Sigmoid colon (tissue), 7 donors: ENCODE data around the gene UNC45B. TPM values are rescaled to one million over a fixed set of nuclear protein-coding genes. Genes with fewer than 3 reads are reported as not detected.
"Not testable (repeated sequence)": the region's sequence is repeated elsewhere in the genome, so short reads cannot be mapped to it uniquely, and the experiment has no call there.

Experiments
- DNase-seq: peaks from one replicate; pipeline ENCODE4 v3.0.0-alpha.2; 2019
- H3K27ac ChIP-seq, 4 donors: fragments of 200-600 bp; sonication (generic); one replicate each; pipeline ENCODE4 v1.5.1; 2016 to 2019; ENCODE audit warnings: mild to moderate bottlenecking in 1 of 4
- H3K27me3 ChIP-seq, 3 donors: fragments of 200-600 bp; sonication (generic); one replicate each; pipeline ENCODE4 v1.5.1; 2019; ENCODE audit warnings: mild to moderate bottlenecking in 1 of 3
- H3K36me3 ChIP-seq, 4 donors: fragments of 200-600 bp; sonication (generic); one replicate each; pipeline ENCODE4 v1.5.1; 2016 to 2019
- H3K4me1 ChIP-seq, 4 donors: fragments of 200-600 bp; sonication (generic); one replicate each; pipeline ENCODE4 v1.5.1; 2017 to 2019
- H3K4me3 ChIP-seq, 4 donors: fragments of 200-600 bp; sonication (generic); one replicate each; pipeline ENCODE4 v1.5.1; 2017 to 2019; ENCODE audit warnings: mild to moderate bottlenecking in 2 of 4, moderate library complexity in 1 of 4
- H3K9me3 ChIP-seq, 4 donors: fragments of 200-600 bp in 3 of 4; sonication (generic) in 3 of 4; one replicate each; pipeline versions ENCODE4 v1.5.1 to v1.6.1; 2013 to 2019
- CTCF ChIP-seq, 4 experiments: fragments of 450-650 bp in 3 of 4; fragments of 200-600 bp in 1 of 4; IDR thresholded peaks; one replicate each; pipeline ENCODE4 v1.5.1; 2016 to 2019; ENCODE audit warnings: antibody characterized with exemption in 4 of 4, mild to moderate bottlenecking in 3 of 4, moderate library complexity in 2 of 4
- EP300 ChIP-seq, 4 donors: sonication (generic); formaldehyde crosslinking; IDR thresholded peaks; one replicate each; pipeline ENCODE4 v1.6.1; 2017; ENCODE audit warnings: antibody characterized with exemption in 4 of 4
- POLR2A ChIP-seq, 2 donors: fragments of 450-650 bp; IDR thresholded peaks; one replicate each; pipeline ENCODE4 v1.6.1; 2016; ENCODE audit warnings: antibody characterized with exemption in 2 of 2, mild to moderate bottlenecking in 2 of 2, moderate library complexity in 2 of 2
- POLR2AphosphoS5 ChIP-seq, 4 donors: sonication (generic); formaldehyde crosslinking; IDR thresholded peaks; one replicate each; pipeline ENCODE4 v1.6.1; 2017; ENCODE audit warnings: antibody characterized with exemption in 4 of 4
- WGBS, 2 donors: extraction: QIAGEN DNeasy Blood & Tissue Kit; methylation state at CpG; one replicate each; pipeline ENCODE4 v1.1.7; 2013; 5-methylcytosine and 5-hydroxymethylcytosine counted together
- intact Hi-C: fragments of 100-400 bp; cut with DNase I; formaldehyde crosslinking; loops from one replicate; pipeline ENCODE4 v1.15.1; 2023
- polyA plus RNA-seq, 3 donors: library from polyadenylated mRNA; stranded (reverse); fragments of 200-250 nt; gene quantifications; one replicate each; pipeline ENCODE4 v1.2.3, GENCODE V29; 2013
- total RNA-seq, 4 donors: library from RNA; depleted of rRNA; stranded (reverse); fragments of >200 nt; gene quantifications; one replicate each; pipeline ENCODE4 v1.1.0, GENCODE V29; 2016
- donor health status: healthy with polysubstance abuse.
- donor health status: Bipolar disorder and iron deficiency.
- donor health status: healthy.

Gene UNC45B
- total and polyA plus RNA-seq, 7 donors = under 0.01 to 0.03 TPM; not detected in 5

DNA sequence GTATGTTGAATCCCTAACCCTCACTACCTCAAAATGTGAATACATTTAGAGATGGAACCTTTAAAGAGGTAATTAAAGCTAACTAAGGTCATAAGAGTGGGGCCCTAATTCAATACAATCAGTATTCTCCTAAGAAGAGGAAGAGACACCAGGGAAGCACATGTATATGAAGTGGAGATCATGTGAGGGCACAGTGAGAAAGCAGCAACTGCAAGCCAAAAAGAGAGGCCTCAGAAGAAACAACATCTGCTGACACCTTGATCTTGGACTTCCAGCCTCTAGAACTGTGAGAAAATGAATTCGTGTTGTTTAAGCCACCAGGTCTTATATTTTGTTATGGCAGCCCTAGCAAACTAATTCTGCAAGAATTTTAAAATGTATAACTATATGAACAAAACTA, 82.0 kb downstream of the UNC45B start:
- Histone ChIP-seq H3K36me3 (no peaks in the 10 kb centered on the region), H3K4me3 (no peak overlapping the region), H3K9me3 (no peaks in the 10 kb centered on the region), H3K27ac (no peak overlapping the region), H3K4me1 (no peaks in the 10 kb centered on the region), H3K27me3 (no peaks in the 10 kb centered on the region)
- TF ChIP-seq CTCF (IDR thresholded peaks at IDR 0.05) = no peak
- no peak for TF ChIP-seq POLR2AphosphoS5 (IDR thresholded peaks at IDR 0.05)
- TF ChIP-seq POLR2A (IDR thresholded peaks at IDR 0.05) = no peak
- no peak for TF ChIP-seq EP300 (IDR thresholded peaks at IDR 0.05)
- intact Hi-C loops = no loop called here
- 82 to 91% methylated on average over 1 of the region's 1 CpG for WGBS, 2 donors
- no peak for DNase-seq

DNA sequence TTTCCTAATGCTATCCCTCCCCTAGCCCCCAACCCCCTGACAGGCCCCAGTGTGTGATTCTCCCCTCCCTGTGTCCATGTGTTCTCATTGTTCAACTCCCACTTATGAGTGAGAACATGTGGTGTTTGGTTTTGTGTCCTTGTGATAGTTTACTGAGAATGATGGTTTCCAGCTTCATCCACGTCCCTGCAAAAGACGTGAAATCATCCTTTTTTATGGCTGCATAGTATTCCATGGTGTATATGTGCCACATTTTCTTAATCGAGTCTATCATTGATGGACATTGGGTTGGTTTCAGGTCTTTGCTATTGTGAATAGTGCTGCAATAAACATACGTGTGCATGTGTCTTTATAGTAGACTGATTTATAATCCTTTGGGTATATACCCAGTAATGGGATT, 86.7 kb downstream of the UNC45B start:
- intact Hi-C loops, H3K36me3 ChIP-seq, H3K4me3 ChIP-seq, DNase-seq, H3K4me1 ChIP-seq, H3K27ac ChIP-seq, H3K9me3 ChIP-seq, H3K27me3 ChIP-seq: not testable (repeated sequence)
- 82 to 88% methylated on average over 4 of the region's 4 CpGs for whole genome bisulfite sequencing, 2 donors

- Histone ChIP-seq H3K27me3 (no peaks in the 10 kb centered on the region), H3K4me3 (no peak overlapping the region), H3K36me3 (no peaks in the 10 kb centered on the region), H3K9me3 (no peaks in the 10 kb centered on the region), H3K27ac (no peak overlapping the region), H3K4me1 (no peaks in the 10 kb centered on the region)
- intact Hi-C loops = no loop called here
- 88 to 92% methylated on average over 3 of the region's 3 CpGs for WGBS, 2 donors
- TF ChIP-seq POLR2A (IDR thresholded peaks at IDR 0.05) = no peak
- no peak for TF ChIP-seq EP300 (IDR thresholded peaks at IDR 0.05)
- no peak for TF ChIP-seq POLR2AphosphoS5 (IDR thresholded peaks at IDR 0.05)
- no peak for TF ChIP-seq CTCF (IDR thresholded peaks at IDR 0.05)
- no peak for DNase-seq
Observed at GRCh38 chr17:35235289-35235688, 87.7 kb downstream of the UNC45B start.

DNA sequence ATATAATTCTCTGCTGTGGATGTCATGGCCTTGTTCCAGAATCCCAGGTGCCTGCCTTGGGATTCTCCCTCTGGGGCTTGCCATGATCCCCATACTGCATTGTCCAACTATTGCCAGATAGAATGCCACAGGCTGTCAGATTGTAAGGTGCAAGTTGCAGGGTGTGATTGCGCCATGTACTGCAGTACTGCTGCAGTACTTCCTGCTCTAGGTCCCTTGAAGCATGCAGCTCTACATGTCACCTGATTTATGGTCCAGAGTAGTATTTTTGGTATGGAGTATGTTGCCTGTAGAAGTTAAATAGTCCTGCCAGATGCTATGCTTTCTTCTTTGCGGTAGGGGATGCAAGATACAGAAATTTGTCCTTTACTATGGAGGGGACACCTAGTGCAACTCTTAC, 88.3 kb downstream of the UNC45B start:
- no peaks in the 10 kb centered on the region for H3K27me3 ChIP-seq
- no peak overlapping the region for H3K27ac ChIP-seq
- no peaks in the 10 kb centered on the region for H3K4me1 ChIP-seq
- WGBS, 2 donors = 43 to 47% methylated on average over 2 of the region's 2 CpGs
- intact Hi-C loops = no loop called here
- no peak overlapping the region for H3K4me3 ChIP-seq
- TF ChIP-seq EP300 (IDR thresholded peaks at IDR 0.05) (no peak), POLR2AphosphoS5 (IDR thresholded peaks at IDR 0.05) (no peak)
- H3K9me3 ChIP-seq = no peaks in the 10 kb centered on the region
- no peak for DNase-seq
- H3K36me3 ChIP-seq = no peaks in the 10 kb centered on the region

DNA sequence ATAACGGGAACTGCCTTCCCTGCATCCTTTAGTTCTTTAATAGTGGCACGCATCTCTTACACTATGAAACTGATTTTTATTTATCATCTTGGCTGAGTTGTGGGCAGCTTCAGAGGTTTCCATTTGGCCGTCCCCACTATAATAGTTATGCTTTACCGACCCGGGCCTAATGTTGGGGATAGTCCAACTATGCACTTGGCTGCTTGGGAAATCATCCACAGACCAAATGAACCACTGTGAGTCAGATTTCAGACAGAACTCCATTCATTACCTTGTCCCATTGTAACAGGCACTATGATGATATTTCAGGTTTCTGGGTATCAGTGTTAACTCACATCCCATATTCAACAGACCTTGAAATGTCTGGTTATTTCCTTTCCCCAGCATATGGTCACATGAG, 89.2 kb downstream of the UNC45B start:
- H3K27me3 ChIP-seq = no peaks in the 10 kb centered on the region
- intact Hi-C loops = no loop called here
- H3K36me3 ChIP-seq = no peaks in the 10 kb centered on the region
- H3K9me3 ChIP-seq = no peaks in the 10 kb centered on the region
- WGBS, 2 donors = 76 to 81% methylated on average over 5 of the region's 5 CpGs
- H3K27ac ChIP-seq = no peak overlapping the region
- peaks cover 0 to 7% (median 5%) of the 10 kb centered on the region in 4 donors for H3K4me1 ChIP-seq
- TF ChIP-seq POLR2A (IDR thresholded peaks at IDR 0.05) (no peak), CTCF (IDR thresholded peaks at IDR 0.05) (no peak), POLR2AphosphoS5 (IDR thresholded peaks at IDR 0.05) (no peak), EP300 (IDR thresholded peaks at IDR 0.05) (no peak)
- H3K4me3 ChIP-seq = no peak overlapping the region
- DNase-seq = no peak

- intact Hi-C loops = no loop called here
- H3K27me3 ChIP-seq = no peaks in the 10 kb centered on the region
- DNase-seq = no peak
- H3K4me3 ChIP-seq = no peak overlapping the region
- H3K9me3 ChIP-seq = no peaks in the 10 kb centered on the region
- TF ChIP-seq EP300 (IDR thresholded peaks at IDR 0.05) (no peak), CTCF (IDR thresholded peaks at IDR 0.05) (no peak), POLR2AphosphoS5 (IDR thresholded peaks at IDR 0.05) (no peak), POLR2A (IDR thresholded peaks at IDR 0.05) (no peak)
- WGBS, 2 donors = 64 to 66% methylated on average over 2 of the region's 2 CpGs
- no peak overlapping the region for H3K27ac ChIP-seq
- H3K36me3 ChIP-seq = no peaks in the 10 kb centered on the region
- H3K4me1 ChIP-seq = peaks cover 0 to 13% (median 12%) of the 10 kb centered on the region in 4 donors
Observed at GRCh38 chr17:35238821-35239220, 91.2 kb downstream of the UNC45B start.
